Cerebellar cortex (tissue), 1 donor: ENCODE data around the gene SF3B3.
"Not testable (repeated sequence)": the region's sequence is repeated elsewhere in the genome, so short reads cannot be mapped to it uniquely, and the experiment has no call there.

Source experiments
- DNase-seq: peaks from one replicate; pipeline ENCODE4 v3.0.0-alpha.2; 2015; ENCODE audit warnings: low spot score

The SF3B3 gene

DNA sequence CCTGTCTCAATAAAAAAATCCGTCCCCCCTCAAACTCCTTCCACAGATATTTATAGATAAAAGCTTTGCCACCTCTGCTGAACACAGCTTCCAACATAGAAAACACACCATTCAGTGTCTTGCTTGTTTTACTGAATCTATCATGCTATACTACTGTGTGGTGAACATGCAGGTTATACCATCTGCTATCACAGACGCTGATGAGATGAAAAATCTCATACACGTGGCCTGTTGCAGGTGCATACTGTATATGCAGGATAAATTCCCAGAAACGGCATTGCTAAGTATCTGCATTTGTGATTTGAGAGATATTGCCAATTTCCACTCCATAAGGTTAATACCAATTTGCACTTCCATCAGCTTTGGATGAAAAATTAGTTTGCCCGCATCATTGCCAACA is 92.3 kb downstream of the SF3B3 start:
- no peak for DNase-seq

DNA sequence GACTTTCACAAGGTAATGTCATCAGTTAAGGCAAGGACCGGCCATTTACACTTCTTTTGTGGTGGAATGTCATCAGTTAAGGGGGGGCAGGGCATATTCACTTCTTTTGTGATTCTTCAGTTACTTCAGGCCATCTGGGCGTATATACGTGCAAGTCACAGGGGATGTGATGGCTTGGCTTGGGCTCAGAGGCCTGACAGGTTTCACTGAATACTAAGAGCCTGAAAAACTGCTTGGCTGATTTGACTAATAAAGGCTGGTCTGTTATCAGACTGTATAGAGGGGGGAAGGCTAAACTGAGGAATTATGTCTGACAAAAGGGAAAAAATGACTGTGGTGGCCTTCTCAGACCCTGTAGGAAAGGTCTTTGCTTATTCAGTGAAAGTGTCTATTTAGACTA is 98.2 kb downstream of the SF3B3 start:
- not testable (repeated sequence) for DNase-seq
